Measurements from ENCODE around the gene RNF40. TPM values are rescaled to one million over a fixed set of nuclear protein-coding genes. Genes with fewer than 3 reads are reported as not detected.

The RNF40 gene
- total RNA-seq, 1 experiment from 2014 or later = 90.3 TPM

DNA sequence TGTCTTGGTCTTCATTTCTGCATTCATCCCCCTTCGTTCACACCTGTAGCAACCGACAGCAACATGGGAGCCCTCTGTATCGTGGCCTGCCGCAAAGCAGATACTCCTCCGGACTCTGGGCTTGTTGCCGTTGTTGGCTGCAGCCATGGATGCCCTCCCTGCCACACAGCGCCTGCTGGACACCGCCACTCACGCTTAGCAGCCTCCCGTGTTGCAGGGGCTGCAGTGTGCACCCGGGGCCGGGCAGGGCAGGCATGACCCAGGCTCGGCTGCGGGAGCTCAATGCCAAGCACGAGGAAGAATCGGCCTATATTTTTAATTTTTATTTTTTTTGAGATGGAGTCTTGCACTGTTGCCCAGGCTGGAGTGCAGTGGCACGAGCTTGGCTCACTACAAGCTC, 59.8 kb downstream of the RNF40 start (continued):
- TF ChIP-seq, protein P1, sequence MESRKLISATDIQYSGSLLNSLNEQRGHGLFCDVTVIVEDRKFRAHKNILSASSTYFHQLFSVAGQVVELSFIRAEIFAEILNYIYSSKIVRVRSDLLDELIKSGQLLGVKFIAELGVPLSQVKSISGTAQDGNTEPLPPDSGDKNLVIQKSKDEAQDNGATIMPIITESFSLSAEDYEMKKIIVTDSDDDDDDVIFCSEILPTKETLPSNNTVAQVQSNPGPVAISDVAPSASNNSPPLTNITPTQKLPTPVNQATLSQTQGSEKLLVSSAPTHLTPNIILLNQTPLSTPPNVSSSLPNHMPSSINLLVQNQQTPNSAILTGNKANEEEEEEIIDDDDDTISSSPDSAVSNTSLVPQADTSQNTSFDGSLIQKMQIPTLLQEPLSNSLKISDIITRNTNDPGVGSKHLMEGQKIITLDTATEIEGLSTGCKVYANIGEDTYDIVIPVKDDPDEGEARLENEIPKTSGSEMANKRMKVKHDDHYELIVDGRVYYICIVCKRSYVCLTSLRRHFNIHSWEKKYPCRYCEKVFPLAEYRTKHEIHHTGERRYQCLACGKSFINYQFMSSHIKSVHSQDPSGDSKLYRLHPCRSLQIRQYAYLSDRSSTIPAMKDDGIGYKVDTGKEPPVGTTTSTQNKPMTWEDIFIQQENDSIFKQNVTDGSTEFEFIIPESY (IDR thresholded peaks at IDR 0.05; ENCODE audit: extremely low read depth, insufficient replicate concordance, low read length) = no peak
- no peak for TF ChIP-seq POLR2A (IDR thresholded peaks at IDR 0.05; ENCODE audit: borderline replicate concordance, extremely low read depth, insufficient read depth, insufficient read length)
- no peak for TF ChIP-seq SRF (IDR thresholded peaks at IDR 0.05; ENCODE audit: low read depth)
- no peak for TF ChIP-seq EZH2phosphoT487 (IDR thresholded peaks at IDR 0.05; ENCODE audit: borderline replicate concordance)
- TF ChIP-seq CBX3 (IDR thresholded peaks at IDR 0.05; ENCODE audit: low read depth) = no peak
- TF ChIP-seq ZNF274 (IDR thresholded peaks at IDR 0.05; ENCODE audit: low read depth, low read length) = no peak
- TF ChIP-seq ELF1 (IDR thresholded peaks at IDR 0.05; ENCODE audit: borderline replicate concordance, low read depth) = no peak

Other genes with a start within 250 kb of the RNF40 start
- gene ZNF768, start 235.8 kb upstream of the RNF40 start, total RNA-seq (2021; ENCODE audit: unreplicated experiment) = 48.8 TPM
- 2.1 TPM for gene ZNF747, start 227.5 kb upstream of the RNF40 start, total RNA-seq (2021; ENCODE audit: unreplicated experiment)
- 9.1 TPM for gene ZNF764, start 203.9 kb upstream of the RNF40 start, total RNA-seq (2021; ENCODE audit: unreplicated experiment)
- 3.6 TPM for gene ZNF688, start 190.6 kb upstream of the RNF40 start, total RNA-seq (2021; ENCODE audit: unreplicated experiment)
- gene ZNF785, start 176.6 kb upstream of the RNF40 start, total RNA-seq (2021; ENCODE audit: unreplicated experiment) = 0.15 TPM
- 10.3 TPM for gene ZNF689, start 151.9 kb upstream of the RNF40 start, total RNA-seq (2021; ENCODE audit: unreplicated experiment)
- gene PRR14, start 111.4 kb upstream of the RNF40 start, total RNA-seq (2021; ENCODE audit: unreplicated experiment) = 56.2 TPM
- 65.3 TPM for gene FBRS, start 103.9 kb upstream of the RNF40 start, total RNA-seq (2021; ENCODE audit: unreplicated experiment)
- gene SRCAP, start 63.2 kb upstream of the RNF40 start, total RNA-seq (2021; ENCODE audit: unreplicated experiment) = 59.6 TPM
- 32.6 TPM for gene PHKG2, start 13.9 kb upstream of the RNF40 start, total RNA-seq (2021; ENCODE audit: unreplicated experiment)
- gene CFAP119, start 260 bp upstream of the RNF40 start, total RNA-seq (2021; ENCODE audit: unreplicated experiment) = 12.6 TPM
- 18.4 TPM for gene ZNF629, start 24.9 kb downstream of the RNF40 start, total RNA-seq (2021; ENCODE audit: unreplicated experiment)
- gene BCL7C, start 131.8 kb downstream of the RNF40 start, total RNA-seq (2021; ENCODE audit: unreplicated experiment) = 44.9 TPM
- 1.4 TPM for gene CTF1, start 134.3 kb downstream of the RNF40 start, total RNA-seq (2021; ENCODE audit: unreplicated experiment)
- gene FBXL19, start 161.2 kb downstream of the RNF40 start, total RNA-seq (2021; ENCODE audit: unreplicated experiment) = 45.2 TPM
- 9.0 TPM for gene ORAI3, start 186.7 kb downstream of the RNF40 start, total RNA-seq (2021; ENCODE audit: unreplicated experiment)
- gene SETD1A, start 195.4 kb downstream of the RNF40 start, total RNA-seq (2021; ENCODE audit: unreplicated experiment) = 26.9 TPM
- gene HSD3B7, start 222.9 kb downstream of the RNF40 start, total RNA-seq (2021; ENCODE audit: unreplicated experiment) = 8.6 TPM
- gene STX1B, start 248.3 kb downstream of the RNF40 start, total RNA-seq (2021; ENCODE audit: unreplicated experiment) = 1.6 TPM